ENCODE results near the gene ERAP2.
A peak's percentile ranks its signal among the peaks of the same experiment; 100 is the strongest.
"Not testable (repeated sequence)": the region's sequence is repeated elsewhere in the genome, so short reads cannot be mapped to it uniquely, and the experiment has no call there.

Gene ERAP2

GRCh38 chr5:96874631-96875030 is 1.7 kb upstream of the ERAP2 start:
- Histone ChIP-seq H3K27ac (ENCODE audit: low read depth in 2 of 2, low read length in 2 of 2) (no peak overlapping the region), H3K36me3 (ENCODE audit: control insufficient read depth in 2 of 2, insufficient read depth in 2 of 2, low read length in 2 of 2) (no peaks in the 10 kb centered on the region)

GRCh38 chr5:96875791-96876291 is 459 bp upstream of the ERAP2 start:
- Histone ChIP-seq H3K4me3 (ENCODE audit: low read length in 2 of 2) (peak overlapping the region; percentile 82 to 85), H3K9ac (ENCODE audit: low read depth in 1 of 2, low read length in 2 of 2) (peak overlapping the region; percentile 42 to 58), H3K36me3 (ENCODE audit: control insufficient read depth in 2 of 2, insufficient read depth in 2 of 2, low read length in 2 of 2) (no peaks in the 10 kb centered on the region), H3K9me3 (ENCODE audit: control insufficient read depth in 2 of 2, low read length in 2 of 2) (no peaks in the 10 kb centered on the region), H3K27ac (ENCODE audit: low read depth in 2 of 2, low read length in 2 of 2) (peak overlapping the region; percentile 54 to 72), H3K27me3 (ENCODE audit: control insufficient read depth in 2 of 2, insufficient read depth in 2 of 2, low read length in 2 of 2) (no peaks in the 10 kb centered on the region), H3K4me1 (ENCODE audit: control insufficient read depth in 2 of 2, insufficient read depth in 2 of 2, low read length in 2 of 2) (peaks cover 3 to 7% of the 10 kb centered on the region in 2 donors)

More at GRCh38 chr5:96874631-96875030, 1.7 kb upstream of the ERAP2 start:
- Histone ChIP-seq H3K4me1 (ENCODE audit: control insufficient read depth in 2 of 2, insufficient read depth in 2 of 2, low read length in 2 of 2) (peaks cover 3 to 7% of the 10 kb centered on the region in 2 donors), H3K27me3 (ENCODE audit: control insufficient read depth in 2 of 2, insufficient read depth in 2 of 2, low read length in 2 of 2) (no peaks in the 10 kb centered on the region), H3K9ac (ENCODE audit: low read depth in 1 of 2, low read length in 2 of 2) (no peak overlapping the region), H3K9me3 (ENCODE audit: control insufficient read depth in 2 of 2, low read length in 2 of 2) (no peaks in the 10 kb centered on the region), H3K4me3 (ENCODE audit: low read length in 2 of 2) (no peak overlapping the region)

- peaks cover 11% of the 10 kb centered on the region in 2 donors for H3K4me1 ChIP-seq (ENCODE audit: control insufficient read depth in 2 of 2, insufficient read depth in 2 of 2, low read length in 2 of 2)
- peak overlapping the region; percentile 42 to 58 for H3K9ac ChIP-seq (ENCODE audit: low read depth in 1 of 2, low read length in 2 of 2)
- H3K4me3 ChIP-seq (ENCODE audit: low read length in 2 of 2): peak overlapping the region; percentile 82 to 85
- peak overlapping the region in 1 of 2 donors; percentile 11 for H3K27ac ChIP-seq (ENCODE audit: low read depth in 2 of 2, low read length in 2 of 2)
- H3K9me3 ChIP-seq (ENCODE audit: control insufficient read depth in 2 of 2, low read length in 2 of 2); H3K27me3 ChIP-seq (ENCODE audit: control insufficient read depth in 2 of 2, insufficient read depth in 2 of 2, low read length in 2 of 2); H3K36me3 ChIP-seq (ENCODE audit: control insufficient read depth in 2 of 2, insufficient read depth in 2 of 2, low read length in 2 of 2): not testable (repeated sequence)
Observed at GRCh38 chr5:96876977-96877469, 723 bp downstream of the ERAP2 start.

- H3K9me3 ChIP-seq (ENCODE audit: control insufficient read depth in 2 of 2, low read length in 2 of 2): no peaks in the 10 kb centered on the region
- H3K9ac ChIP-seq (ENCODE audit: low read depth in 1 of 2, low read length in 2 of 2): no peak overlapping the region
- H3K27ac ChIP-seq (ENCODE audit: low read depth in 2 of 2, low read length in 2 of 2): peak overlapping the region; percentile 11 to 32
- H3K36me3 ChIP-seq (ENCODE audit: control insufficient read depth in 2 of 2, insufficient read depth in 2 of 2, low read length in 2 of 2): peaks cover 6% of the 10 kb centered on the region in 2 donors
- no peak overlapping the region for H3K4me3 ChIP-seq (ENCODE audit: low read length in 2 of 2)
- no peaks in the 10 kb centered on the region for H3K27me3 ChIP-seq (ENCODE audit: control insufficient read depth in 2 of 2, insufficient read depth in 2 of 2, low read length in 2 of 2)
- peaks cover 12 to 14% of the 10 kb centered on the region in 2 donors for H3K4me1 ChIP-seq (ENCODE audit: control insufficient read depth in 2 of 2, insufficient read depth in 2 of 2, low read length in 2 of 2)
Observed at GRCh38 chr5:96879665-96880064, 3.4 kb downstream of the ERAP2 start.

- Histone ChIP-seq H3K9ac (ENCODE audit: low read depth in 1 of 2, low read length in 2 of 2) (no peak overlapping the region), H3K4me1 (ENCODE audit: control insufficient read depth in 2 of 2, insufficient read depth in 2 of 2, low read length in 2 of 2) (peaks cover 12 to 14% of the 10 kb centered on the region in 2 donors), H3K9me3 (ENCODE audit: control insufficient read depth in 2 of 2, low read length in 2 of 2) (no peaks in the 10 kb centered on the region), H3K27ac (ENCODE audit: low read depth in 2 of 2, low read length in 2 of 2) (peak overlapping the region; percentile 11 to 32), H3K36me3 (ENCODE audit: control insufficient read depth in 2 of 2, insufficient read depth in 2 of 2, low read length in 2 of 2) (peaks cover 11 to 13% of the 10 kb centered on the region in 2 donors), H3K4me3 (ENCODE audit: low read length in 2 of 2) (peak overlapping the region in 1 of 2 donors; percentile 23), H3K27me3 (ENCODE audit: control insufficient read depth in 2 of 2, insufficient read depth in 2 of 2, low read length in 2 of 2) (no peaks in the 10 kb centered on the region)
Observed at GRCh38 chr5:96880444-96881164, 4.3 kb downstream of the ERAP2 start.

- Histone ChIP-seq H3K4me1 (ENCODE audit: control insufficient read depth in 2 of 2, insufficient read depth in 2 of 2, low read length in 2 of 2) (peaks cover 5 to 13% of the 10 kb centered on the region in 2 donors), H3K27ac (ENCODE audit: low read depth in 2 of 2, low read length in 2 of 2) (no peak overlapping the region), H3K9ac (ENCODE audit: low read depth in 1 of 2, low read length in 2 of 2) (no peak overlapping the region)
Observed at GRCh38 chr5:96881511-96882115, 5.3 kb downstream of the ERAP2 start.

GRCh38 chr5:96883871-96884270 is 7.6 kb downstream of the ERAP2 start:
- Histone ChIP-seq H3K4me1 (ENCODE audit: control insufficient read depth in 2 of 2, insufficient read depth in 2 of 2, low read length in 2 of 2) (peaks cover 5 to 13% of the 10 kb centered on the region in 2 donors), H3K4me3 (ENCODE audit: low read length in 2 of 2) (no peak overlapping the region), H3K27me3 (ENCODE audit: control insufficient read depth in 2 of 2, insufficient read depth in 2 of 2, low read length in 2 of 2) (no peaks in the 10 kb centered on the region), H3K9me3 (ENCODE audit: control insufficient read depth in 2 of 2, low read length in 2 of 2) (no peaks in the 10 kb centered on the region), H3K27ac (ENCODE audit: low read depth in 2 of 2, low read length in 2 of 2) (no peak overlapping the region), H3K9ac (ENCODE audit: low read depth in 1 of 2, low read length in 2 of 2) (no peak overlapping the region), H3K36me3 (ENCODE audit: control insufficient read depth in 2 of 2, insufficient read depth in 2 of 2, low read length in 2 of 2) (peaks cover 17 to 20% of the 10 kb centered on the region in 2 donors)

More at GRCh38 chr5:96881511-96882115, 5.3 kb downstream of the ERAP2 start:
- H3K27me3 ChIP-seq (ENCODE audit: control insufficient read depth in 2 of 2, insufficient read depth in 2 of 2, low read length in 2 of 2): no peaks in the 10 kb centered on the region
- H3K36me3 ChIP-seq (ENCODE audit: control insufficient read depth in 2 of 2, insufficient read depth in 2 of 2, low read length in 2 of 2): peaks cover 13 to 16% of the 10 kb centered on the region in 2 donors
- peak overlapping the region in 1 of 2 donors; percentile 23 for H3K4me3 ChIP-seq (ENCODE audit: low read length in 2 of 2)
- H3K9me3 ChIP-seq (ENCODE audit: control insufficient read depth in 2 of 2, low read length in 2 of 2): no peaks in the 10 kb centered on the region

- no peaks in the 10 kb centered on the region for H3K27me3 ChIP-seq (ENCODE audit: control insufficient read depth in 2 of 2, insufficient read depth in 2 of 2, low read length in 2 of 2)
- H3K9me3 ChIP-seq (ENCODE audit: control insufficient read depth in 2 of 2, low read length in 2 of 2): no peaks in the 10 kb centered on the region
- no peak overlapping the region for H3K9ac ChIP-seq (ENCODE audit: low read depth in 1 of 2, low read length in 2 of 2)
- peaks cover 5 to 13% of the 10 kb centered on the region in 2 donors for H3K4me1 ChIP-seq (ENCODE audit: control insufficient read depth in 2 of 2, insufficient read depth in 2 of 2, low read length in 2 of 2)
- peaks cover 23 to 24% of the 10 kb centered on the region in 2 donors for H3K36me3 ChIP-seq (ENCODE audit: control insufficient read depth in 2 of 2, insufficient read depth in 2 of 2, low read length in 2 of 2)
- H3K27ac ChIP-seq (ENCODE audit: low read depth in 2 of 2, low read length in 2 of 2): no peak overlapping the region
- no peak overlapping the region for H3K4me3 ChIP-seq (ENCODE audit: low read length in 2 of 2)
Observed at GRCh38 chr5:96884995-96885394, 8.7 kb downstream of the ERAP2 start.

GRCh38 chr5:96885518-96886338 is 9.4 kb downstream of the ERAP2 start:
- no peak overlapping the region for H3K4me3 ChIP-seq (ENCODE audit: low read length in 2 of 2)
- peaks cover 23 to 29% of the 10 kb centered on the region in 2 donors for H3K36me3 ChIP-seq (ENCODE audit: control insufficient read depth in 2 of 2, insufficient read depth in 2 of 2, low read length in 2 of 2)
- H3K9me3 ChIP-seq (ENCODE audit: control insufficient read depth in 2 of 2, low read length in 2 of 2): no peaks in the 10 kb centered on the region
- H3K9ac ChIP-seq (ENCODE audit: low read depth in 1 of 2, low read length in 2 of 2): no peak overlapping the region
- H3K27ac ChIP-seq (ENCODE audit: low read depth in 2 of 2, low read length in 2 of 2): peak overlapping the region; percentile 8 to 24
- H3K4me1 ChIP-seq (ENCODE audit: control insufficient read depth in 2 of 2, insufficient read depth in 2 of 2, low read length in 2 of 2): peaks cover 5 to 13% of the 10 kb centered on the region in 2 donors
- H3K27me3 ChIP-seq (ENCODE audit: control insufficient read depth in 2 of 2, insufficient read depth in 2 of 2, low read length in 2 of 2): no peaks in the 10 kb centered on the region
